HG03196 (cell line): ENCODE measurements around the gene DNAJA2.

ENCODE experiments used
- ATAC-seq: cut with Tn5 transposase; IDR thresholded peaks from one replicate; pipeline ENCODE4 v1.9.1; 2021; ENCODE audit not compliant: unreplicated experiment

DNAJA2 gene

GRCh38 chr16:46906360-46907060 is 67.0 kb downstream of the DNAJA2 start:
- no peak for ATAC-seq
